KMS-11 (cell line): Measurements from ENCODE around the gene ITPRIP.

Experiments
- H2AFZ ChIP-seq: fragments of 200-600 bp; sonication (generic); 2 replicates; pipeline ENCODE4 v1.6.1; 2016; ENCODE audit warnings: antibody characterized with exemption, mixed run types, low read depth
- H3K27ac ChIP-seq: fragments of 200-600 bp; sonication (generic); 2 replicates; pipeline ENCODE4 v1.6.1; 2016; ENCODE audit warnings: mild to moderate bottlenecking, mixed run types
- H3K27me3 ChIP-seq: fragments of 200-600 bp; sonication (generic); 2 replicates; pipeline ENCODE4 v1.6.1; 2017; ENCODE audit warnings: mild to moderate bottlenecking, low read depth, mixed run types, moderate library complexity; ENCODE audit not compliant: insufficient read depth
- H3K36me3 ChIP-seq: fragments of 200-600 bp; sonication (generic); 2 replicates; pipeline ENCODE4 v1.6.1; 2017; ENCODE audit warnings: mild to moderate bottlenecking, mixed run types; ENCODE audit not compliant: insufficient read depth
- H3K4me1 ChIP-seq: fragments of 200-600 bp; sonication (generic); 2 replicates; pipeline ENCODE4 v1.6.1; 2016; ENCODE audit warnings: mild to moderate bottlenecking, low read depth, mixed run types; ENCODE audit not compliant: poor library complexity, severe bottlenecking
- H3K4me2 ChIP-seq: fragments of 200-600 bp; sonication (generic); 2 replicates; pipeline ENCODE4 v1.7.0; 2016; ENCODE audit warnings: mild to moderate bottlenecking, mixed run types
- H3K4me3 ChIP-seq: fragments of 200-600 bp; sonication (generic); IDR thresholded peaks from 2 replicates; pipeline ENCODE4 v1.6.1; 2017; ENCODE audit warnings: low read depth, low read length, mixed read lengths; ENCODE audit not compliant: insufficient read depth
- H3K79me2 ChIP-seq: fragments of 200-600 bp; sonication (generic); 2 replicates; pipeline ENCODE4 v1.6.1; 2016; ENCODE audit warnings: low read depth, mixed run types; ENCODE audit not compliant: insufficient read depth
- H3K9ac ChIP-seq: fragments of 200-600 bp; sonication (generic); 2 replicates; pipeline ENCODE4 v1.6.1; 2016; ENCODE audit warnings: mild to moderate bottlenecking, mixed run types
- H4K20me1 ChIP-seq: fragments of 200-600 bp; sonication (generic); 2 replicates; pipeline ENCODE4 v1.6.1; 2016; ENCODE audit warnings: mild to moderate bottlenecking, mixed run types; ENCODE audit not compliant: insufficient read depth
- TF ChIP-seq, protein P1 (sequence below): fragments of 200-600 bp; sonication (generic); conservative IDR thresholded peaks from 2 replicates; pipeline ENCODE4 v1.6.1; 2017; ENCODE audit warnings: low read depth, mild to moderate bottlenecking, antibody characterized with exemption, low read length, moderate library complexity, mixed read lengths

The ITPRIP gene

DNA sequence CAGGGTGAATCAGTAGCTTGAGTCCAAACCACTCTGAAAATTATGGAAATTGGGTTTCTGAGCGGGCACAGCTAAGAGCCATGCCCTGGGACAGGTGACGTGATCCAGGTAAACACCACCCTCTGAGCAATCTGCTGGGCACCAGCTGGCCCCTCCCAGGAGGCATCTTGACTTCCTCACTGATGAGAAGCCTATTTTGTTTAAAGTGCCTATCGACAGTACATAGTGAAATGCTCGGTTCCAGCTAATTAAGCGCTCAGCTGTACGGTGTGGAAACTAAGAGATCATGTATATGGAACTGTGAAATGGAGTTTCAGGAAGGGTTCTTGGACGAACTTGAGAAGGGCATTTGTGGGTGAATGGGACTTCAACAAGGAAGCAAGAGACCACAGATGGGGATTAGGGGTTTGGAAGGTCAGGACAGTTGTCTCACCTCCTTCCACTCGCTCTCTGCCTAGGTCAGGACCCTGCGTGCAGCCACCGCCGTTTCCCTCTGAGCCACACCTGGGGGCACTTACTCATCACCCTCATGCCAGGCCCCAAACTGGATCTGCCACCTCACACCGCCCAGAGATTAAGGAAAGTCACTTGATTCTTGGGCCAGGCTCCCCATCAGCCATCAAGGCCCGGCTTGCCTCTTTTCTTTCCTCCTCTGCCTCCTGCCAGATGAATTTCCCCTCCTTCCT, 3.2 kb downstream of the ITPRIP start:
- Histone ChIP-seq H3K4me1 (peaks cover 17% of the 10 kb centered on the region), H3K27me3 (no peaks in the 10 kb centered on the region), H3K4me2 (no peak overlapping the region), H4K20me1 (no peaks in the 10 kb centered on the region), H2AFZ (no peak overlapping the region), H3K4me3 (no peak overlapping the region), H3K36me3 (no peaks in the 10 kb centered on the region), H3K79me2 (no peaks in the 10 kb centered on the region), H3K27ac (no peak overlapping the region), H3K9ac (no peak overlapping the region)
- TF ChIP-seq, protein P1, sequence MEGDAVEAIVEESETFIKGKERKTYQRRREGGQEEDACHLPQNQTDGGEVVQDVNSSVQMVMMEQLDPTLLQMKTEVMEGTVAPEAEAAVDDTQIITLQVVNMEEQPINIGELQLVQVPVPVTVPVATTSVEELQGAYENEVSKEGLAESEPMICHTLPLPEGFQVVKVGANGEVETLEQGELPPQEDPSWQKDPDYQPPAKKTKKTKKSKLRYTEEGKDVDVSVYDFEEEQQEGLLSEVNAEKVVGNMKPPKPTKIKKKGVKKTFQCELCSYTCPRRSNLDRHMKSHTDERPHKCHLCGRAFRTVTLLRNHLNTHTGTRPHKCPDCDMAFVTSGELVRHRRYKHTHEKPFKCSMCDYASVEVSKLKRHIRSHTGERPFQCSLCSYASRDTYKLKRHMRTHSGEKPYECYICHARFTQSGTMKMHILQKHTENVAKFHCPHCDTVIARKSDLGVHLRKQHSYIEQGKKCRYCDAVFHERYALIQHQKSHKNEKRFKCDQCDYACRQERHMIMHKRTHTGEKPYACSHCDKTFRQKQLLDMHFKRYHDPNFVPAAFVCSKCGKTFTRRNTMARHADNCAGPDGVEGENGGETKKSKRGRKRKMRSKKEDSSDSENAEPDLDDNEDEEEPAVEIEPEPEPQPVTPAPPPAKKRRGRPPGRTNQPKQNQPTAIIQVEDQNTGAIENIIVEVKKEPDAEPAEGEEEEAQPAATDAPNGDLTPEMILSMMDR, result no peak

DNA sequence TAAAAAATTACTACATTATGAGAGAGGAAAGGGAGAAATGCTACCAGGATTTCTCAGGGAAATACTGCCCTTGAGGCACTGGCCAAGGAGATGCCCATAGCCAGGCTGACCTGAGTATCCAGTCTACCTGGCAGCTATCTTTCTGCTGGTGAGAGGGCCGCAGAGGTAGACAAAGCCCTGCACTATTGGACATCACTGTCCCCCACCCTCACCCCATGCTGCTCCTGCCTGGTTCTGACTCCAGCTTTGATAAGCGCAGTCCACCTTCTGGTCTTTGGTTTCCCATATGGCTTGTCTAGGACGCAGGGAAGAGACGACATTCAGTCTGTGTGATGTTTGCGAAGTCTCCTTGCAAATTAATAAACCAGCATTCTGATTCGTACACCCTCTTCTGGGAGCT, 3.7 kb downstream of the ITPRIP start:
- Histone ChIP-seq H3K27ac (no peak overlapping the region), H3K4me3 (no peak overlapping the region), H3K27me3 (no peaks in the 10 kb centered on the region), H3K9ac (no peak overlapping the region), H3K36me3 (no peaks in the 10 kb centered on the region), H2AFZ (no peak overlapping the region), H3K4me2 (no peak overlapping the region), H3K79me2 (no peaks in the 10 kb centered on the region), H3K4me1 (peaks cover 12% of the 10 kb centered on the region), H4K20me1 (no peaks in the 10 kb centered on the region)
- TF ChIP-seq, protein P1, result no peak

DNA sequence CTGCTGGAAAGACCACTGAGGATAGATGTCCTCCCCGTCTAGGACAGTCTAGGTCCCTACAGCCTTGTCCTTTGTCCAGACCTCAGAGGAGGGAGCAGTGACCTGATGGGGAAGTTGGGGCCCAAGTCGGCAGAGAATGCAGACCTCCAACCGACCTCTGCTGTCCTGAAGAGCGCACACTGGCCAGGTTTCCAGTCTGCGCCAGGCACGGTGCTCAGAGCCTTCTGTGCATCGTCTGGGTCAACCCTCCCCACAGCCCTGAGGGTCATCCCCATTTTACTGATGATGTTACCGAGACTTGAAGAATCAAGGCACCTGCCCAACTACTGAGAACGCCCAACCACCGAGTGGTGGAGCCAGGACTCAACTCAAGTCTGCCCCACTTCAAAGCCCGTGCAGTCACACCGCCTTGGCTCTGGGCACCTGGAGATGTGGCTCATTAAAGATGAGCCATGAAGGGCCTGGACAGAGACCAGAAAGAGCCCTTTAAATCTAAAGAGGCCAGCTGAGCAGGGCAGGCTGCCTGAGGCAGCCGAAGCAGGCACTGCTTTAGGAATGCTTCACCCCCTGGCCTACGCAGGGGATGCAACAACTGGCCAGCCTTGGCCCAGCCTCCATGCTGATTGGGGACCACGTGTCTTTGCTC, 4.4 kb downstream of the ITPRIP start:
- peaks cover 5% of the 10 kb centered on the region for H3K4me1 ChIP-seq
- H3K4me2 ChIP-seq, result no peak overlapping the region
- H3K9ac ChIP-seq, result no peak overlapping the region
- H3K27me3 ChIP-seq, result no peaks in the 10 kb centered on the region
- H3K27ac ChIP-seq, result no peak overlapping the region
- TF ChIP-seq, protein P1, result no peak
- no peak overlapping the region for H3K4me3 ChIP-seq
- H2AFZ ChIP-seq, result no peak overlapping the region
- H4K20me1 ChIP-seq, result no peaks in the 10 kb centered on the region
- no peaks in the 10 kb centered on the region for H3K36me3 ChIP-seq
- no peaks in the 10 kb centered on the region for H3K79me2 ChIP-seq

DNA sequence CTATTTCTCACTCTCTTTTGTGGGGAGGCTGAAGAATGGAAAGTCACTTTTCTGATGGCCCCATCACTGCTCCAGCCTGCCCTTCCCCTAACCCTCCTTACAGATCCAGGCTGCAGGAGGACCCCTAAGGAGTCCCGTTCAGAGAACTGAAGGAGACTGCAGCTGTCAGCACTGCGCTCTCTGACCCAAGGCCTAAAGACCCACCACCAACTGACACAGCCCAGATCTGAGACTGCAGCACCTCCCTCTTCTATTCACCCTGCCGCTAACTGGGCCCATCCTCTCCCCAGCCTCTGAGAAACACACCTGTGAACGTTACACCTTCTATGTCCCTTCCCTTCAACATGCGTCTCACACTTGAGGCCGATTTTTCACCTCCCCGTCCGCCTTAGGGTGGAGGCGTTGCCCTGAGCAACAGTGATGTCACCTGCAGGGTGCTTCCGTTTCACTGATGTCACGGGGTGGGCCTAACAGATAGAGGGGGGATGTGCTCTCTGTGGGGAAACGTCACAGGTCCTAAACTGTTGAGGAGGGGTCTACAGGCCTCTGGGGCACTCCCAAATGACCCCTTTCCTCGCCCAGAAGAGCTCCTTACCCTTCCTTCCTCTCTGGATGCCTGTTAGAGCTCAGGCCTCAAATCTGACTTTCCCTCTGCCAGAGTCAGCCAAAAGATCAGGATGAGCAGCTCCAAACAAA, 5.1 kb downstream of the ITPRIP start:
- no peaks in the 10 kb centered on the region for H3K79me2 ChIP-seq
- no peaks in the 10 kb centered on the region for H3K36me3 ChIP-seq
- H3K9ac ChIP-seq, result no peak overlapping the region
- TF ChIP-seq, protein P1, result no peak
- no peaks in the 10 kb centered on the region for H4K20me1 ChIP-seq
- H3K4me3 ChIP-seq, result no peak overlapping the region
- H3K4me2 ChIP-seq, result no peak overlapping the region
- H3K27me3 ChIP-seq, result no peaks in the 10 kb centered on the region
- no peak overlapping the region for H2AFZ ChIP-seq
- peaks cover 5% of the 10 kb centered on the region for H3K4me1 ChIP-seq
- no peak overlapping the region for H3K27ac ChIP-seq
